Measurements from ENCODE around the gene OR52W1.

DNA sequence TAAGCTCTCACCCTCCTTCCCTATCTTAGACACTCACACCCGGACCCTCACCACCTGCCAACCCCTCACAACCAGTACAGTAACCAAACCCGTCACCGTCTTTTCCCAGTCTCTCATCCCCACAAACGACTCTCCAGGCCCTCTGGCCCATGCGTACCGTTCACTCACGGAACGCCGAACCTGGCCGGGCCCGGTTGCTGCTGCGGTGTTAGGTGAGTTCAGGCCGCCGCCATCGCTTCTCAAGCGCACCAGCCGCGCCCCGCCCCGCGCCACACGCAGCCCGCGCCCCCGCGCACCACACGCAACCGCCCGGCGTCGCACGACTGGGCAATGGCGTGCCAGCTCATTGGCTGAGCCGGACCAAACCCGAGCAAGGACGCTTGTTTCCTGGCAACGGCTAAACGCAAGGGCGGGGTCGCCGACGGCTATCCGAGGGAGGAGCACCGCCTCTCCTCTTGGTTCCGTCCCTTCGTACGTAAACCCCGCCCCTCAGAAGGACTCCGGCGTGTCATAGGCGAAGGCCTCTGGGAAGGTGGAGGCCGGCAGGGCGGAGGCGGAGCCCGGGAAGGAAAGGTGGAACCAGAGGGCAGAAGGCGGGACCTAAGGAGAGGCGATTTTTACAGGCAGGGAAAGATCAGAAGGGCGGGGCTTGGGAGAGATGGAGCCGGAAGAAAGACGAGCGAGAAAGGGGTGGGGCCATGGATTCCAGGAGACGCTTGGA is 35.5 kb downstream of the OR52W1 start, which contains the start of gene FHIP1B:
- TF ChIP-seq, protein P1, sequence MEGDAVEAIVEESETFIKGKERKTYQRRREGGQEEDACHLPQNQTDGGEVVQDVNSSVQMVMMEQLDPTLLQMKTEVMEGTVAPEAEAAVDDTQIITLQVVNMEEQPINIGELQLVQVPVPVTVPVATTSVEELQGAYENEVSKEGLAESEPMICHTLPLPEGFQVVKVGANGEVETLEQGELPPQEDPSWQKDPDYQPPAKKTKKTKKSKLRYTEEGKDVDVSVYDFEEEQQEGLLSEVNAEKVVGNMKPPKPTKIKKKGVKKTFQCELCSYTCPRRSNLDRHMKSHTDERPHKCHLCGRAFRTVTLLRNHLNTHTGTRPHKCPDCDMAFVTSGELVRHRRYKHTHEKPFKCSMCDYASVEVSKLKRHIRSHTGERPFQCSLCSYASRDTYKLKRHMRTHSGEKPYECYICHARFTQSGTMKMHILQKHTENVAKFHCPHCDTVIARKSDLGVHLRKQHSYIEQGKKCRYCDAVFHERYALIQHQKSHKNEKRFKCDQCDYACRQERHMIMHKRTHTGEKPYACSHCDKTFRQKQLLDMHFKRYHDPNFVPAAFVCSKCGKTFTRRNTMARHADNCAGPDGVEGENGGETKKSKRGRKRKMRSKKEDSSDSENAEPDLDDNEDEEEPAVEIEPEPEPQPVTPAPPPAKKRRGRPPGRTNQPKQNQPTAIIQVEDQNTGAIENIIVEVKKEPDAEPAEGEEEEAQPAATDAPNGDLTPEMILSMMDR (IDR thresholded peaks at IDR 0.05): no peak
- TF ChIP-seq EZH2 (IDR thresholded peaks at IDR 0.05; ENCODE audit: borderline replicate concordance, insufficient read depth, low read depth, low read length, poor library complexity, severe bottlenecking): no peak
